Osteocyte (in vitro differentiated cells): ENCODE results near the gene PGAP1. TPM values are rescaled to one million over a fixed set of nuclear protein-coding genes. Genes with fewer than 3 reads are reported as not detected.

ENCODE experiments used
- DNase-seq: peaks from one replicate; pipeline ENCODE4 v3.0.0; 2021; ENCODE audit warnings: mixed read lengths; ENCODE audit not compliant: unreplicated experiment; ENCODE audit errors: extremely low spot score
- H3K27ac Mint-ChIP-seq: one replicate; pipeline ENCODE4 v1.8.0; 2021; ENCODE audit warnings: mild to moderate bottlenecking, mixed read lengths; ENCODE audit not compliant: unreplicated experiment
- H3K27me3 Mint-ChIP-seq: one replicate; pipeline ENCODE4 v1.8.0; 2021; ENCODE audit warnings: mixed read lengths; ENCODE audit not compliant: unreplicated experiment
- H3K36me3 Mint-ChIP-seq: one replicate; pipeline ENCODE4 v1.8.0; 2021; ENCODE audit warnings: mixed read lengths; ENCODE audit not compliant: unreplicated experiment
- H3K4me1 Mint-ChIP-seq: one replicate; pipeline ENCODE4 v1.8.0; 2021; ENCODE audit warnings: mixed read lengths; ENCODE audit not compliant: unreplicated experiment
- H3K4me3 Mint-ChIP-seq: one replicate; pipeline ENCODE4 v1.8.0; 2021; ENCODE audit warnings: mild to moderate bottlenecking, moderate library complexity, mixed read lengths; ENCODE audit not compliant: unreplicated experiment
- H3K9me3 Mint-ChIP-seq: one replicate; pipeline ENCODE4 v1.8.0; 2021; ENCODE audit warnings: mixed read lengths; ENCODE audit not compliant: unreplicated experiment
- total RNA-seq: library from RNA; stranded (reverse); gene quantifications from 2 replicates; pipeline ENCODE4 v1.2.1, GENCODE V29; 2021
- TF ChIP-seq, protein P1 (sequence below): fragments of 200-600 bp; sonication (generic); IDR thresholded peaks from 2 replicates; pipeline ENCODE4 v1.5.0; 2021; ENCODE audit warnings: antibody characterized with exemption, mild to moderate bottlenecking, moderate library complexity

PGAP1 gene
- total RNA-seq, 1 donor from 2014 or later = 22.4 TPM

- DNase-seq = no peak
- Mint-ChIP-seq H3K4me1 (peaks cover 15% of the 10 kb centered on the region), H3K36me3 (no peaks in the 10 kb centered on the region), H3K4me3 (no peak overlapping the region), H3K9me3 (peaks cover 4% of the 10 kb centered on the region), H3K27ac (peak overlapping the region; percentile 1), H3K27me3 (no peaks in the 10 kb centered on the region)
- TF ChIP-seq, protein P1, sequence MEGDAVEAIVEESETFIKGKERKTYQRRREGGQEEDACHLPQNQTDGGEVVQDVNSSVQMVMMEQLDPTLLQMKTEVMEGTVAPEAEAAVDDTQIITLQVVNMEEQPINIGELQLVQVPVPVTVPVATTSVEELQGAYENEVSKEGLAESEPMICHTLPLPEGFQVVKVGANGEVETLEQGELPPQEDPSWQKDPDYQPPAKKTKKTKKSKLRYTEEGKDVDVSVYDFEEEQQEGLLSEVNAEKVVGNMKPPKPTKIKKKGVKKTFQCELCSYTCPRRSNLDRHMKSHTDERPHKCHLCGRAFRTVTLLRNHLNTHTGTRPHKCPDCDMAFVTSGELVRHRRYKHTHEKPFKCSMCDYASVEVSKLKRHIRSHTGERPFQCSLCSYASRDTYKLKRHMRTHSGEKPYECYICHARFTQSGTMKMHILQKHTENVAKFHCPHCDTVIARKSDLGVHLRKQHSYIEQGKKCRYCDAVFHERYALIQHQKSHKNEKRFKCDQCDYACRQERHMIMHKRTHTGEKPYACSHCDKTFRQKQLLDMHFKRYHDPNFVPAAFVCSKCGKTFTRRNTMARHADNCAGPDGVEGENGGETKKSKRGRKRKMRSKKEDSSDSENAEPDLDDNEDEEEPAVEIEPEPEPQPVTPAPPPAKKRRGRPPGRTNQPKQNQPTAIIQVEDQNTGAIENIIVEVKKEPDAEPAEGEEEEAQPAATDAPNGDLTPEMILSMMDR = no peak
Measured at GRCh38 chr2:196968516-196968915, 42.0 kb upstream of the PGAP1 start.

GRCh38 chr2:196967775-196968174, 41.3 kb upstream of the PGAP1 start:
- DNase-seq = no peak
- no peaks in the 10 kb centered on the region for H3K36me3 Mint-ChIP-seq
- no peak overlapping the region for H3K4me3 Mint-ChIP-seq
- no peaks in the 10 kb centered on the region for H3K27me3 Mint-ChIP-seq
- peaks cover 4% of the 10 kb centered on the region for H3K9me3 Mint-ChIP-seq
- H3K4me1 Mint-ChIP-seq = peaks cover 15% of the 10 kb centered on the region
- no peak overlapping the region for H3K27ac Mint-ChIP-seq
- TF ChIP-seq, protein P1 = no peak

DNA sequence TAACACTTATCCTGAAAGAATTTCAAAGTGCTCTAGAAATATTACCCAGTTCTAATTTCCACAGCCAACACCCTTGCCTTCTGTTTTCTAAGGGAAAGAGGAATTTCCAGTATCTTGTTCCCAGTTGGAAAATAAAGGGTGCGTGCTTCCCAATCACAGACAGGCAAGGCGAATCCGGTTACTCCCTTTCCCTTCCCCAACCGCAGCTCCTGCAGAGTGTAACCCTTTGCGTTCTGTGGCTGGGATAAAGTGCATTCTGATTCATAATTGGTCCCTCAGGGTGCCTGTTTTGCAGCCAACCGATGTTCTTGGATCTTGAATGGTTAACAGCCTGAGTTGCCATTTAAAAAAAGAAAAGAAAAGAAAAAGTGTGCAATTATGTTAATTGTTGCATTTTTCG, 40.6 kb upstream of the PGAP1 start:
- TF ChIP-seq, protein P1 = no peak
- Mint-ChIP-seq H3K4me1 (peaks cover 15% of the 10 kb centered on the region), H3K27me3 (no peaks in the 10 kb centered on the region), H3K9me3 (peaks cover 4% of the 10 kb centered on the region), H3K27ac (no peak overlapping the region), H3K4me3 (peak overlapping the region; percentile 10), H3K36me3 (no peaks in the 10 kb centered on the region)
- DNase-seq = no peak

DNA sequence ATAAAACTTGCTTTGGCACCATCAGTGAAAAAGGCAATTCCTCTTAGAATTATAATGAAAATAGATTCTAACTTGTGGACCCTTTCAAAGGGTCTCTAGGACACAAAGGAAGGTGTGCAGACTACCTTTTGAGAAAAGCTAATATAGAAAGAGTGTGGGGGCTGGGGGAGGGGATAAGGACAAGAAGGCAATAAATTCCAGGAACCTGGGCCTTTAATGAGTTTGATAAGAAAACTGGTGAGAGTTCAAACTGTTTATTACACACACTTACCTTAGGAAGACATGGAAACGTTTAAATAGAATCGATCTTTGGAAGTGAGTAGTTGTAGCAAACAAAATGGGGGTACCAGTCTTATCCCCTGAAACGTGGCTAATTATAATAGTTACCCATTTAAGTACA, 39.6 kb upstream of the PGAP1 start:
- no peak overlapping the region for H3K27ac Mint-ChIP-seq

GRCh38 chr2:196965651-196966050, 39.1 kb upstream of the PGAP1 start:
- Mint-ChIP-seq H3K9me3 (peaks cover 4% of the 10 kb centered on the region), H3K4me1 (peaks cover 15% of the 10 kb centered on the region), H3K27me3 (no peaks in the 10 kb centered on the region), H3K27ac (no peak overlapping the region), H3K36me3 (no peaks in the 10 kb centered on the region), H3K4me3 (no peak overlapping the region)
- TF ChIP-seq, protein P1 = no peak
- DNase-seq = no peak

More for the DNA sequence above, 39.6 kb upstream of the PGAP1 start:
- Mint-ChIP-seq H3K4me3 (no peak overlapping the region), H3K9me3 (peaks cover 4% of the 10 kb centered on the region), H3K36me3 (no peaks in the 10 kb centered on the region), H3K4me1 (peaks cover 15% of the 10 kb centered on the region), H3K27me3 (no peaks in the 10 kb centered on the region)
- DNase-seq = no peak
- TF ChIP-seq, protein P1 = no peak
